RCC 7860 (cell line): ENCODE results near the gene OR2A7.
A peak's percentile ranks its signal among the peaks of the same experiment; 100 is the strongest.
"Not testable (repeated sequence)": the region's sequence is repeated elsewhere in the genome, so short reads cannot be mapped to it uniquely, and the experiment has no call there.

Experiments used
- DNase-seq: peaks from one replicate; pipeline ENCODE4 v3.0.0-alpha.2; 2015; ENCODE audit warnings: low spot score
- FAIRE-seq: peaks from 2 replicates; lab custom pipeline; 2012; peaks lifted over from hg19 to GRCh38; lab: Jason Lieb, UNC

Gene OR2A7

GRCh38 chr7:144264692-144265091 is at the start of gene OR2A7:
Gene OR2A7, minus strand, starts transcription at chr7:144264792. Its CDS starts 5,164 bp downstream, at chr7:144259628.
- FAIRE-seq, DNase-seq: not testable (repeated sequence)

GRCh38 chr7:144311872-144312469 is 47.4 kb upstream of the OR2A7 start, which contains the start of gene OR2A1:
Gene OR2A1, plus strand, starts transcription at chr7:144312419. Its CDS starts 5,706 bp downstream, at chr7:144318125.
- FAIRE-seq, DNase-seq: not testable (repeated sequence)

- not testable (repeated sequence) for FAIRE-seq, DNase-seq
Observed at GRCh38 chr7:144311218-144311617, 46.6 kb upstream of the OR2A7 start.

- not testable (repeated sequence) for FAIRE-seq, DNase-seq
Observed at GRCh38 chr7:144309702-144310101, 45.1 kb upstream of the OR2A7 start.

- not testable (repeated sequence) for DNase-seq, FAIRE-seq
Observed at GRCh38 chr7:144305156-144305555, 40.6 kb upstream of the OR2A7 start.

- not testable (repeated sequence) for FAIRE-seq
Observed at GRCh38 chr7:144303607-144304006, 39.0 kb upstream of the OR2A7 start.

GRCh38 chr7:144302578-144303303 is 38.1 kb upstream of the OR2A7 start:
- not testable (repeated sequence) for FAIRE-seq, DNase-seq

More at GRCh38 chr7:144303607-144304006, 39.0 kb upstream of the OR2A7 start:
- DNase-seq: not testable (repeated sequence)

- FAIRE-seq, DNase-seq: not testable (repeated sequence)
Observed at GRCh38 chr7:144293794-144294499, 29.4 kb upstream of the OR2A7 start.

- FAIRE-seq: not testable (repeated sequence)
Observed at GRCh38 chr7:144292384-144293161, 28.0 kb upstream of the OR2A7 start.

GRCh38 chr7:144291607-144292006 is 27.0 kb upstream of the OR2A7 start:
- not testable (repeated sequence) for FAIRE-seq
- peak; percentile 48 for DNase-seq

More at GRCh38 chr7:144292384-144293161, 28.0 kb upstream of the OR2A7 start:
- peak; percentile 3 for DNase-seq

GRCh38 chr7:144287171-144287784 is 22.7 kb upstream of the OR2A7 start:
- DNase-seq: not testable (repeated sequence)
- FAIRE-seq: peak; percentile 65

- not testable (repeated sequence) for FAIRE-seq, DNase-seq
Observed at GRCh38 chr7:144283716-144284115, 19.1 kb upstream of the OR2A7 start.

- not testable (repeated sequence) for DNase-seq, FAIRE-seq
Observed at GRCh38 chr7:144282490-144282889, 17.9 kb upstream of the OR2A7 start.

- FAIRE-seq, DNase-seq: not testable (repeated sequence)
Observed at GRCh38 chr7:144281981-144282380, 17.4 kb upstream of the OR2A7 start.

GRCh38 chr7:144280010-144280409 is 15.4 kb upstream of the OR2A7 start:
- not testable (repeated sequence) for FAIRE-seq, DNase-seq

- DNase-seq, FAIRE-seq: not testable (repeated sequence)
Observed at GRCh38 chr7:144275281-144275680, 10.7 kb upstream of the OR2A7 start.

GRCh38 chr7:144269188-144269587 is 4.6 kb upstream of the OR2A7 start, which contains the start of gene CTAGE8:
Gene CTAGE8, minus strand, starts transcription at chr7:144269288. Its CDS starts 38 bp downstream, at chr7:144269250.
- DNase-seq, FAIRE-seq: not testable (repeated sequence)

GRCh38 chr7:144262128-144262527 is 2.5 kb downstream of the OR2A7 start:
- not testable (repeated sequence) for DNase-seq, FAIRE-seq

- not testable (repeated sequence) for FAIRE-seq, DNase-seq
Observed at GRCh38 chr7:144259067-144259466, 5.5 kb downstream of the OR2A7 start.
